NCI-H1930 (cell line): ENCODE measurements around the gene PXMP2.

Source experiments
- DNase-seq, 2 experiments: peaks; one replicate each; lab custom pipeline; 2025; lab: John Stamatoyannopoulos, UW

The PXMP2 gene

GRCh38 chr12:132695431-132695830 is 8.0 kb downstream of the PXMP2 start:
- DNase-seq, result no peak

DNA sequence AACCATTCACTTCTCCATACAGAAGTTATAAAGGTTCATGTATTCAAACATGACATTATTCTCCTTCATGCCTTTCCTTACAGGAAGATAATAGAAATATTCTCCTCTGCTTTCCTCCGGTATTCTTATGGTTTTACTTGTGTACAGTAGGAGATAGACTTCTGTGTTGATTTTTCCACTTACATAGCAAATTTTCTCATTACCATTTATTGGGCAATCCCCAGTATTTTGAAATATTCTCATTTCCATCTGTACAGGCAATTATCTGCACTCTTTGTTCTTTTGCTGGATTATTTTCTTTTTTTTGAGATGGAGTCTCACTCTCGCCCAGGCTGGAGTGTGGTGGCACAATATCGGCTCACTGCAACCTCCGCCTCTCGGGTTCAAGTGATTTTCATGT is 11.0 kb downstream of the PXMP2 start:
- no peak for DNase-seq

DNA sequence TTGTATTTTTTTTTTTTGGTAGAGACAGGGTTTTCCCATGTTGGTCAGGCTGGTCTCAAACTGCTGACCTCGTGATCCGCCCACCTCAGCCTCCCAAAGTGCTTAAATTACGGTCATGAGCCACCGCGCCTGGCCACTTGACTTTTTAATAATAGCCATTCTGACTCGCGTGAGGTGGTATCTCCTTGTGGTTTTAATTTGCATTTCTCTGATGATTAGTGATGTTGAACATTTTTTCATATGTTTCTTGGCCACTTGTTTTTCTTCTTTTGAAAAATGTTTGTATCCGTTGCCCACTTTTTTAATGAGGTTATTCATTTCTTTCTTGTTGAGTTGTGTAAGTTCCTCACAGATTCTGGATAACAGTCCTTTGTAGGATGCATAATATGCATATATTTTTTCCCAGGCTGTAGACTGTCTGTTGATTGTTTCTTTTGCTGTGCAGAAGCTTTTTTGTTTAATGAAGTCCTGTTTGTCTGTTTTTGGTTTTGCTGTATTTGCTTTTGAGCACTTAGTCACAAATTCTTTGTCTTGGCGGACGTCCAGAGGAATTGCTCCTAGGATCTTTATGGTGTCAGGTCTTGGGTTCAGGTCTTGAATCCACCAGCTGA is 12.9 kb downstream of the PXMP2 start:
- no peak for DNase-seq

- no peak for DNase-seq
These were observed 15.3 kb downstream of the PXMP2 start for GRCh38 chr12:132702640-132703039.

- DNase-seq, result no peak
These were observed 16.3 kb downstream of the PXMP2 start for GRCh38 chr12:132703641-132704040.

DNA sequence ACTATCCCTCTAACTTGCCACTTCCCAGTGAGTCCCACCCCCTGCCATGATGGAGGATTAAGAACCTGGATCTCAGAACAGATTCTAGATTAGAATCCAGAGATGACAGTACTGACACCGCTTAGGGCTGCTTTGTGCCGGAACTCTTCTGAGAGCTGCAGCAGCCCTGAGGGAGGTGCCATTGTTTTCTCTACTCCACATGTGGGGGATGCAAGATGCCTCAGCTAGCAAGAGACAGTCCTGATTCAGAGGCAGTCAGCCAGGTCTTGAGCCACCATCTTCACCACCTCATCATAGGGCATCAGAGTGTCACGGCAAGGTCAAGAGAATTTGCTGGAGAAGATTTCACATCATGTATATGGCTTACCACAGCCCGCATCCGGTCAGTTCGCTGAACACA is 19.9 kb downstream of the PXMP2 start:
- no peak for DNase-seq

GRCh38 chr12:132708150-132708549 is 20.8 kb downstream of the PXMP2 start:
- no peak for DNase-seq

- DNase-seq, result no peak
These were observed 22.6 kb downstream of the PXMP2 start for GRCh38 chr12:132710043-132710404.

GRCh38 chr12:132710405-132711079 is 23.2 kb downstream of the PXMP2 start, which contains the start of gene PGAM5:
Gene PGAM5 (plus strand): TSS chr12:132710842. CDS start chr12:132710877, 35 bp downstream.
- DNase-seq, result peak; percentile 81 to 86

GRCh38 chr12:132711080-132711843 is 23.9 kb downstream of the PXMP2 start:
- DNase-seq, result no peak

GRCh38 chr12:132713123-132713522 is 25.7 kb downstream of the PXMP2 start:
- no peak for DNase-seq

GRCh38 chr12:132715874-132716273 is 28.5 kb downstream of the PXMP2 start:
- DNase-seq, result no peak

GRCh38 chr12:132716356-132716755 is 29.0 kb downstream of the PXMP2 start:
- no peak for DNase-seq

DNA sequence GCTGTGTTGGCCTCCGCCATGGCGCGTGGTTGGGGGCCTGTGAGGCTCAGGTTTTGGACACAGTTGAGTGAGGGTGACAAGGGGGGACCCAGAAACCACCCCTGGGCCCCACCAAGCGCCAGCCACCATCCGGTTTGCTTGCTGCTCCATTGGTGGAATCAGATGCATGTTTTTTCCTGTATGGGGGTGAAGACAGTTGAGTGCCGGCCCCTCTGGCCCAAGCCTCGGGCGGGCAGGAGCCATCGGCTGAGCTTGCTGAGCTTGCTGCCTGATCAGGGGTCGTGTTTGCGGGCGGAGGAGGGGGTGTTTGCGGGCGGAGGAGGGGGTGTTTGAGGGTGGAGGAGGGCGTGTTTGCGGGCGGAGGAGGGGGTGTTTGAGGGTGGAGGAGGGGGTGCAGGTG is 29.6 kb downstream of the PXMP2 start:
- DNase-seq, result no peak

GRCh38 chr12:132717531-132718387 is 30.4 kb downstream of the PXMP2 start:
- no peak for DNase-seq

DNA sequence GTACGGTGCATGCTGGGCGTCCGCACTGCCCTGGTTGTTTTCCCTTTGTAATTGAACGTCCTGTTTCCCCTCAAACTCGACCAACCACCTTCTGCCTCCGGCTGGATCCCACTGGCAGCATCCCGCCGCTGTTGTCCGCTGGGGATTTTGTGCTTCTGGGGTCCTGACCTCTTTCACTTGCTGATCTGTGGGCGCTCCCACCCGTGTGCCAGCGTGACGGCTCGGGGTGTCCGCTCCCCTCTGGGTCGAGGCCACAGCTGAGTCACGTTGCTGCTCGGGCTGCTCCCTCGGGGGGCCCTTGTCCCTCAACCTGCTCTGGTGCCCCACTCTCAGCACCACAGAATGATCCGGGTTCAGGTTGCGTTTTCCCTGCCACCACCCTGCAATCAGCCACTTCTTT is 31.3 kb downstream of the PXMP2 start:
- no peak for DNase-seq

DNA sequence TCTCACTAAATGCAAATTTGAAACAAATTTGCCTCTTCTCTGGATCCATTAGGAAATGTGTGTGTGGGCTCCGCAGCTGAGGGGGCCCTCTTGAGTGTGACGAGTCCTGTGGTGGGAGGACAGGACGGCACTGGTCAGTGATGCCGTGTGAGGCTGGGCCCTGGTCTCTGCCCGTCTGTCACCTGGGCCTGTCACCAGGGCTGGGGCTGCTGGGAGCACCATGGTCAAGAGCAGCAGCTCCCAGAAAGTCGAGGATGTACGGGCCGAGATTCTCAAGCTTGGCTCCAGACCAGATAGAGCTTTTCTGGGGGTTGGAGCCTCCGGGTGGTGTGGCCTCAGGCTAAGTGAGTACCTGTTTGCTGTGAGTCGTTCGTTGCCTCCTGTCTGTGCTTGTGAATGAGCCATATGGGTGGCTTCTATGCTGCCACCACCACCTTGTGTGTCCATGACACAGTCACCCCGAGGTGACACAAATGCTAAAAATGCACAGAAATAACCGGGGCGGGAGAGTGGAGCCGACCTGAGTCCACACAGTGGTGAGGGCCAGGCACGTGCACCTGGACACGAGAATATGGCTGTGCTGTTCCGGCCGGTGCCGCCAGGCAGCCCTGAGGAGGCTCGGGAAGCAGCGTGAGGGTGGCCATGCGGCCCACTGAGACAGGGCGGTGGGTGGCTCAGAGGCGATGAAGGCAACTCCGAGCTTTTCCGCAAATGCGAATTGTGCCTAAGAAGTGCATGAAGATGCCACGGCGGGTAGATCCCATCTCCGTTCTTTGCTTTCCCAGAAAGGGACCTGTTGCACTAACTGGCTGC is 32.0 kb downstream of the PXMP2 start:
- DNase-seq, result no peak

DNA sequence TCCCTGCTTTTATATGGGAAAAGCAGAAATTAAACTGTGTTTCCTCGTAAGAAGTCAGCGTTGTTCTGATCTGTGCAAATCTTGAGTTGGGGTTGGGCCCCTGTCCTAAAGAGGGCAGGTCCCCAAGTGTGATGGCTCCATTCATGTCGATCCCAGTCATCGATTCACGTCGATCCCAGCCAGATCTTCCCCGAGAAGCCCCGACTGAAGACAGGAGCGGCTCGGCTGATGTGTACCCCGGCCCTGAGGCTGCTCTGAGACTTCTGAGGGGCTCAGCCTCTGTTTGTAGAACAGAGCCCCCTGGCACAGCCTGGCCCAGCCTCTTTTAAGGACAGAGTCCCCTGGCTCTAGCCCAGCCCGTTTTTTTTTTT is 32.6 kb downstream of the PXMP2 start:
- no peak for DNase-seq

DNA sequence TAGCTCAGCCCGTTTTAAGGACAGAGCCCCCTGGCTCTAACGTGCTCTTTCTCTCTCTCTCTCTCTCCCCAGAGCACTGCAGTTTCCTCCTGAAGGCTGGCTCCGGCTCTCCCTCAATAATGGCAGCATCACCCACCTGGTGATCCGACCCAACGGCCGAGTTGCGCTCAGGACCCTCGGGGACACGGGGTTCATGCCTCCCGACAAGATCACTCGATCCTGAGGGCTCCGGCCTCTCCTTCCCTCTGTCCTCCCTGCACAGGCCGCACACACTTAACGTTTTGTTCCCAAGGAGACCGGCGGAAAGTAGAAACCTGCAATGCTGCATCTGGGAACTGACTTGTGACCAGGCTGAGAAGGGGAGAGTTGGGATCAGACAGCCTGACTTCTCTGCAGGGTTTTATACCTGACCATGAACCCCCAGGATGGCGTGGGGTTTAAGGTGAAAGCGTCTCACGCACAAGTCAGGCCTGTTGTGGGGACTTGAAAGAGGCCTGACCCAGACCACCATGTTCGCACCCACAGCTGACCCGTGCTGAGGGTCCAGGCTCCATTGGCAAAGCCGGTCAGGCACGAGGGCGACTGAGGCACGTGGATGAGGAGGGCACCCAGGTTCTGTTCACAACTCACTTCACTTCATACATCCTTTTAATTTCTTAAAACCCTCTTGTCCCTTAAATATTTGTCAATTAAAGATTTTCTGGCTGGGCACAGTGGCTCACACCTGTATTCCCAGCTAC is 33.4 kb downstream of the PXMP2 start:
- no peak for DNase-seq

GRCh38 chr12:132723015-132723763 is 35.8 kb downstream of the PXMP2 start:
- no peak for DNase-seq
